Bronchial epithelial cell (primary cell): ENCODE results near the gene ATP6V1D. TPM values are rescaled to one million over a fixed set of nuclear protein-coding genes. Genes with fewer than 3 reads are reported as not detected.
"Not testable (repeated sequence)": the region's sequence is repeated elsewhere in the genome, so short reads cannot be mapped to it uniquely, and the experiment has no call there.

Source experiments
- DNase-seq: peaks from one replicate; pipeline ENCODE4 v3.0.0-alpha.2; 2010; ENCODE audit warnings: low read depth
- FAIRE-seq: peaks from 2 replicates; lab custom pipeline; 2011; peaks lifted over from hg19 to GRCh38; lab: Jason Lieb, UNC
- H3K27me3 ChIP-seq: 2 replicates; pipeline ENCODE4 v1.5.1; 2011; ENCODE audit warnings: low read length; ENCODE audit not compliant: control insufficient read depth, insufficient read depth
- H3K36me3 ChIP-seq: 2 replicates; pipeline ENCODE4 v1.5.1; 2011; ENCODE audit warnings: low read length; ENCODE audit not compliant: control insufficient read depth, insufficient read depth
- H3K4me3 ChIP-seq: 2 replicates; pipeline ENCODE4 v1.5.1; 2011; ENCODE audit warnings: mild to moderate bottlenecking, low read depth, low read length, control low read depth
- CTCF ChIP-seq: IDR thresholded peaks from 2 replicates; pipeline ENCODE4 v1.5.1; 2011; ENCODE audit warnings: mild to moderate bottlenecking, moderate library complexity, low read length, control low read depth, inconsistent platforms; ENCODE audit not compliant: insufficient read depth, severe bottlenecking
- total RNA-seq: library from RNA; depleted of rRNA; stranded (reverse); fragments of >200 nt; gene quantifications from 2 replicates; pipeline ENCODE4 v1.2.1, GENCODE V29; 2014

The ATP6V1D gene
- 126 and 155 TPM in 2 replicates for total RNA-seq

GRCh38 chr14:67359775-67360469 lies at the start of gene ATP6V1D, which contains the start of gene EIF2S1:
TSS of gene ATP6V1D (minus strand) at chr14:67359804. CDS start at chr14:67359698, 106 bp downstream.
TSS of gene EIF2S1 (plus strand) at chr14:67360328. CDS start at chr14:67364768, 4,440 bp downstream.
- FAIRE-seq (peak; percentile 58), DNase-seq (peak; percentile 96)
- H3K27me3 ChIP-seq: no peaks in the 10 kb centered on the region
- H3K36me3 ChIP-seq: peaks cover 4% of the 10 kb centered on the region
- TF ChIP-seq CTCF: peak; percentile 88
- H3K4me3 ChIP-seq: peak within 1 kb of the TSS; percentile 64

DNA sequence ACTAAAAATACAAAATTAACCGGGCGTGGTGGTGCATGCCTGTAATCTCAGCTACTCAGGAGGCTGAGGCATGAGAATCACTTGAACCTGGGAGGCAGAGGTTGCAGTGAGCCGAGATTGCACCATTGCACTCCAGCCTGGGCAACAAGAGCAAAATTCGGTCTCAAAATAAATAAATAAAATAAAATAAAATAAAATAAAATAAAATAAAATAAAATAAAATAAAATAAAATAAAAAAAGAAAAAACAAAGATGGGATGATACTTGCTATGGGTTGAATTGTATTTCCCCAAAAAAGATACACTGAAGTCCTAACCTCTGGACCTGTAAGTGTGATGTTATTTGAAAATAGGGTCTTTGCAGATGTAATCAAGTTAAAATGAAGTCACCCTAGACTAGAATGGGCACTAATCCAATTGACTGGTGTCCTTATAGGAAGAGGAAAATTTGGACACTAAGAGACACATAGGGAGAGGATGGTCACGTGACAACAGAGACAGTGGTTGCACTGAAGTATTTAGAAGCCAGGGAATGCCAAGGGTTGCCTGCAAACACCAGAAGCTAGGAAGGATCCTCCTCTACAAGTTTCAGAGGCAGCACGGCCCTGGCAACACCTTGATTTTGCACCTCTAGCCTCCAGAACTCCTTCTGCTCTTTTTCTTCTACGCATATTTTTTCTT lies 48.7 kb upstream of the ATP6V1D start:
- not testable (repeated sequence) for FAIRE-seq, H3K4me3 ChIP-seq, DNase-seq, H3K27me3 ChIP-seq, H3K36me3 ChIP-seq

- TF ChIP-seq CTCF: no peak
- no peak for FAIRE-seq
- Histone ChIP-seq H3K27me3 (no peaks in the 10 kb centered on the region), H3K4me3 (no peak overlapping the region), H3K36me3 (peaks cover 4% of the 10 kb centered on the region)
- no peak for DNase-seq
Measured at GRCh38 chr14:67405771-67406170, 46.2 kb upstream of the ATP6V1D start.

- peaks cover 6% of the 10 kb centered on the region for H3K36me3 ChIP-seq
Measured at GRCh38 chr14:67400434-67400833, 40.8 kb upstream of the ATP6V1D start.

DNA sequence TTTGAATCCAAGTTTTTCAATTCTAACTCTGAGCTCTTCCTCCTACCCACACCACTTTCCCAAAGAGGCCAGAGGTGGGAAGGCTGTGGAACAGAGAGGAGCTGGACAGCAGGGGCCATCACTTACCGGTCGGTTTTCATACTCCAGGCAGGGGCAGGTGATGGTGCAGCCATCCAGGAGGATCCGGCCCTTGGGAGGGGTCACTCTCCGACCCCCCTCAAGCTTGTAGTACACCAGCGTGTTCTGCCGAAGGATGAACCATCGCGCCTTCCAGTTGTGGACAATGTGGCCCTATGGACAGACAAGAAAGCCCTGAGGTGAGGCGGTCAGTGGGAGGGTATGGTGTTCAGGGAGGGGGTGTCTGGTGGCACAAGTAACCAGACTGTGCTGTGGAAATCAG lies 37.9 kb upstream of the ATP6V1D start:
- FAIRE-seq (no peak), DNase-seq (no peak)
- peaks cover 12% of the 10 kb centered on the region for H3K36me3 ChIP-seq
- no peak overlapping the region for H3K4me3 ChIP-seq
- no peaks in the 10 kb centered on the region for H3K27me3 ChIP-seq
- no peak for TF ChIP-seq CTCF

More at GRCh38 chr14:67400434-67400833, 40.8 kb upstream of the ATP6V1D start:
- no peak for TF ChIP-seq CTCF
- DNase-seq (no peak), FAIRE-seq (no peak)
- no peaks in the 10 kb centered on the region for H3K27me3 ChIP-seq
- H3K4me3 ChIP-seq: no peak overlapping the region

- FAIRE-seq (no peak), DNase-seq (no peak)
- no peaks in the 10 kb centered on the region for H3K27me3 ChIP-seq
- peaks cover 16% of the 10 kb centered on the region for H3K36me3 ChIP-seq
- H3K4me3 ChIP-seq: no peak overlapping the region
- no peak for TF ChIP-seq CTCF
Measured at GRCh38 chr14:67396381-67396970, 36.9 kb upstream of the ATP6V1D start.
